ENCODE measurements around the gene ZBTB38.

Gene ZBTB38

GRCh38 chr3:141407825-141408224 lies 39.5 kb downstream of the ZBTB38 start:
- DNase-seq: no peak

- no peak for DNase-seq
These were observed 40.3 kb downstream of the ZBTB38 start for GRCh38 chr3:141408596-141408995.

GRCh38 chr3:141409940-141410241 lies 41.6 kb downstream of the ZBTB38 start:
- DNase-seq: no peak

GRCh38 chr3:141410408-141410807 lies 42.1 kb downstream of the ZBTB38 start:
- no peak for DNase-seq

GRCh38 chr3:141410846-141411245 lies 42.5 kb downstream of the ZBTB38 start:
- DNase-seq: peak; percentile 15

DNA sequence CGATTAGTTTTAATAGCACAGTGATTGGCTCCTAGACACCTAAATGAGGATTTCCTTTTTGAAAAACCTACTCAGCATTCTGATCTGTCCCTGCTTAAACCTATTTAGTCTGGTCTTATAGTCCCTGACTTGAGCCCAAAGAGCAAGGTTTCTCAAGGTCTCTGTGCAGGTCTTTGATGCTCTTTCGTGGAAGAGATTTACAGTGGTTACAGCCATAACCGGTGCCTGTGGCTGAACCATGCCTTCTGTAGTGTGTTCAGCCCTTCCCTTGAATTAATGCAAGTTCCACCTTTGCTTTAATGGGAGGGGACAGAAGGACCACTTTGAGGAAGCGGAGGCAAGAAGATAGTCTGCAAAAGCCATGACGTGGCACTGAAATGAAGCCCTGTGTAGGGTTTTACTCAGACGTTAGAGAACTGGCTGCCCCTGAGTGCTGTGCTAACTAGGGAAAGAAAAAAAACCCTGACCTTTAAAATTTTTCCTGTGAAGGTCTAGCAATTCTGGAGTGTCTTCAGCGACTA lies 43.0 kb downstream of the ZBTB38 start:
- no peak for DNase-seq

- DNase-seq: peak; percentile 58
These were observed 44.0 kb downstream of the ZBTB38 start for GRCh38 chr3:141412087-141412935.

GRCh38 chr3:141412936-141413354 lies 44.6 kb downstream of the ZBTB38 start:
- no peak for DNase-seq

DNA sequence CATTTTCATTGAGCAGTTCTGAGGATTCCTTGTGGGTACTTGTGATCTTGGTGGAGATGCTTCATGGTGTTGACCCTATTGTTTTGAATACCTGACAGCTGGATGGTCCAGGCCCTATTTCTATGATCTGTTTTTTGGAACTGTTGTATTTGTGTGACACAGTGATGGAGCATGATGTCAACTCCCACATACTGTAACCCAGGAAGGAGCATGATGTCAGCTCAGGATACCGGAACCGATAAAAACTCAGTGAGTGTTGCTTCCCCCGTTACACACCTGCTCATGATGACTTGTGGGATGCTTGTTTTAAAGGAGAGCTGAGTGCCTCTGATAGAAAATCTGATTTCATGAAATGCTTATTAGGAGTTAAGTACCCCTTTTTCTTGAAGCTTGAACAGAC lies 45.1 kb downstream of the ZBTB38 start:
- no peak for DNase-seq

GRCh38 chr3:141413801-141414689 lies 45.7 kb downstream of the ZBTB38 start:
- no peak for DNase-seq

GRCh38 chr3:141414800-141415462 lies 46.6 kb downstream of the ZBTB38 start:
- no peak for DNase-seq

DNA sequence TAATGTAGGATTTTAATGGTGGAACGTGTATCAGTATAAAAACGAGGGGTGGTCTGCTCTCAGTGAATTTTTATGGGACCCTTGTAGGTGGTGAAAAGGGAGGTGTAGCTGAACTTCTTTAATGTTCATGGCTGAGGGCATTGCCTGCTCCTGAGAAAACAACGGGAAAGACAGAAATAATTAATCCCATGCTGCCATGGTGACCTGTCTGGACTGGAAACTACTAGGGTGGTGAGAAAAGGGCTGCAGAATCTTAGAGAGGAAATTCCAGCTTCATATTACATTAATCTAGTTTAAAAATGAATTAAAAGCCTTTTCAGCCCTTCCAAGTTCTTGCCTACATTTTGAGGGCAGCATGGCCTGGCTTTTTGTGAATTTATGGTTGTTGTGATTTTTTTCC lies 47.6 kb downstream of the ZBTB38 start:
- no peak for DNase-seq

All from kidney glomerular epithelial cell (primary cell).